ENCODE measurements around the gene RPS15A. TPM values are rescaled to one million over a fixed set of nuclear protein-coding genes. Genes with fewer than 3 reads are reported as not detected.

RPS15A gene
- total and polyA plus RNA-seq, 3 experiments from 2014 or later = 1,654 to 3,131 (median 1,749) TPM

DNA sequence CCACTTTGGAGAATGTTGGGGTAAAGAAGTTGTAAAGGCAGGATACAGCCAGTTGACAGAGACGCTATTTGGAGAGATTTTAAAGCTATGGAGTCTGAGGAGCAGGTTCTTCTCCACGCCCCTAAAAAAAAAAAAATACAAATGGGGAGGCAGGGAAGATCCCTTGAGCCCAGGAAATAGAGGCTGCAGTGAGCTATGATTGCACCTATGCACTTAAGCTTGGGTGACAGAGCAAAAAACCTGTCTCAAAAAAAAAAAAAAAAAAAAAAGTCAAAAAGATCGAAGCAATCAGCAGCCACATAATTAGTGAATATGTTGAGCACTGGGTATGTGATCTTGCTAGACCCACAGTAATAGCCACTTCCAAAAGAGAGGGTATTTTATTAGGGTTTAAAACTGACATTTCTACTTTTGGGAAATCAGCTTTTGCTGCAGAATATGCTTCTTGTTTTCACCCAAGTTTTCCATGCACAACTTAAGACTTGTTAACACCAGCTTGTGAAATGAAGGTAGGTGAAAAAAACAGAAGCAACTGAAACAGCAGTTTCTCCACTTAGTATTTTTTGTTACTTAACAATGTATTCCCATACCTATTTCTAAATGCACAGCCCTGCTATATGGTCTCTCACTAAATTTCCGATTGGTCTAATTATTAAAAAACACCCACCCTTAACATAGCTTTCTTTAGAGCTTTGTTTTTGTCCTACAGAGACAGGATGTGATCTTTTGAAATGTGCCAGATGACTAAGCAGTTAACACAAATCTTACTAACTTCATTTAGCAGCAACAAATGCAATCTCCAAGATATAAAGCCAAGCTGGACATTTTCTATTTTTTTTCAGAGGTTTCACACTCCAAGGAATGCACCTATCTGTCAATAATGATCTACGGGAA, 13.7 kb upstream of the RPS15A start:
- H3K9me3 ChIP-seq (ENCODE audit: low read length) = no peaks in the 10 kb centered on the region
- H3K4me1 ChIP-seq (ENCODE audit: insufficient read depth, low read length) = peaks cover 45% of the 10 kb centered on the region
- peak overlapping the region in 4 of 7 donors; percentile 26 to 56 (median 51) for H3K4me3 Mint-ChIP-seq
- H3K27me3 ChIP-seq (ENCODE audit: insufficient read depth, low read length, poor library complexity, severe bottlenecking) = no peaks in the 10 kb centered on the region
- H3K9me3 Mint-ChIP-seq = no peaks in the 10 kb centered on the region
- peaks cover 8% of the 10 kb centered on the region for H3K36me3 ChIP-seq (ENCODE audit: insufficient read depth, low read length)
- POLR2A ChIA-PET = interaction anchor here (0.6 to 6.3 kb wide), 4 partner anchors 14 to 132 kb away, joined by 5 to 118 read pairs (median 7); partner anchors contain the start of gene RPS15A
- H3K36me3 Mint-ChIP-seq = peaks cover 0 to 39% (median 6%) of the 10 kb centered on the region in 3 donors
- peak overlapping the region in 7 of 8 donors; percentile 51 to 92 (median 80) for H3K27ac Mint-ChIP-seq
- peaks cover 35 to 60% (median 44%) of the 10 kb centered on the region in 3 donors for H3K4me1 Mint-ChIP-seq
- H3K27ac ChIP-seq (ENCODE audit: low read depth, low read length) = peak overlapping the region; percentile 26
- CTCF ChIA-PET = interaction anchor here (1.1 to 3.5 kb wide), 2 partner anchors 12 to 14 kb away, joined by 3 to 37 read pairs; partner anchors contain the start of gene RPS15A
- peaks cover 0 to 2% of the 10 kb centered on the region in 2 donors for H3K27me3 Mint-ChIP-seq
- H3K4me3 ChIP-seq (ENCODE audit: low read length) = no peak overlapping the region
- DNase-seq = no peak

GRCh38 chr16:18802767-18803343, 12.7 kb upstream of the RPS15A start:
- Mint-ChIP-seq H3K4me1 (peaks cover 39 to 69% (median 54%) of the 10 kb centered on the region in 3 donors), H3K36me3 (peaks cover 0 to 38% (median 1%) of the 10 kb centered on the region in 3 donors), H3K27me3 (peaks cover 0 to 2% of the 10 kb centered on the region in 2 donors), H3K27ac (peak overlapping the region in 6 of 8 donors; percentile 28 to 83 (median 60)), H3K4me3 (peak overlapping the region in 6 of 7 donors; percentile 48 to 98 (median 92)), H3K9me3 (no peaks in the 10 kb centered on the region)
- H3K9me3 ChIP-seq (ENCODE audit: low read length) = no peaks in the 10 kb centered on the region
- no peak overlapping the region for H3K27ac ChIP-seq (ENCODE audit: low read depth, low read length)
- no peak overlapping the region for H3K4me3 ChIP-seq (ENCODE audit: low read length)
- peaks cover 7% of the 10 kb centered on the region for H3K36me3 ChIP-seq (ENCODE audit: insufficient read depth, low read length)
- peaks cover 45% of the 10 kb centered on the region for H3K4me1 ChIP-seq (ENCODE audit: insufficient read depth, low read length)
- ChIA-PET CTCF (interaction anchor here (0.9 to 3.5 kb wide), 7 partner anchors 11 to 266 kb away, joined by 3 to 37 read pairs (median 9); partner anchors contain the start of genes RPS15A and SMG1), POLR2A (interaction anchor here (0.8 to 6.3 kb wide), 2 partner anchors 13 to 133 kb away, joined by 9 to 118 read pairs; partner anchors contain the start of gene RPS15A)
- no peak for DNase-seq
- no peaks in the 10 kb centered on the region for H3K27me3 ChIP-seq (ENCODE audit: insufficient read depth, low read length, poor library complexity, severe bottlenecking)

DNA sequence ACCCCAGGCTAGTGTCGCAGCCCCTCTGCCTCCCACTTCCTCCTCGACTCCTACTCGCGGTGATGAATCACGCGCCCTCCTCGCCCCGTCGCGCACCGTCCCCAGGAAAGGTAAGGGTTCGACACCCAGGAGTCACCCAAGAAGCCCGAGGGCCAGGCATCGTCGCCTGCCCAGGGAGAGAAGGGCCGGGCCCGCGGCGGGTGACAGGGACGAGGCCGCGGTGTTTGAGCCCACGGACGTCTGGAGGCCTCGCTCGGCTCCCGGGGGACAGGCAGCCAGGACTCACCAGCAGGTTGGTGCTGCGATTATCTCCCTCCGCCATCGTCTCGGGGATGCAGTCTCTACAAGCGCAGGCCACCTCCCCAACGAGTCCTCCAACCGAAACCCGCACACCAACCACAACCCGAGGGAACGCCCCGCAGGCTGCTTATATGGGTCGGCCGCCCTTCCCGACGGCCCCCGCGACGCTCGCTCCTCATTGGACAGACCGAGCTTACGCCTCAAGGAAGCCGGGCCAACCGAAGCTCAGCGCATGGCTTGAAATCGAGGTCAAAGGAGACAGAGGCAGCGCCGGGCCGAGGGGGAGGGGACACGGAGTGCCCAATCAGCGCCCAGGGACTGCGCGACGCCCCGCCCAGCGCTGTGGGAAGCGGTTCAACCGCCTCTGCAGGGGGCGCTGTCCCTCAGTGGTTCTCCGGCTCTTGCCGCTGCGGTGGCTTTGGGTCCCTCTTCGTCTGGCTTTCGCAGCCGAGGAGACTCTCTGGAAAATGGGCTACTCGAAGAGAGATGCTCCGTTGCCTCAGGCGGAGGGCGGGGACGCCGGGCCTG, 11.2 kb upstream of the RPS15A start, which contains the start of gene ARL6IP1:
ARL6IP1 (minus strand) TSS at position 405 of the 828 bp plus-strand sequence; CDS start at position 322, 83 bp downstream.
- Histone ChIP-seq H3K4me1 (ENCODE audit: insufficient read depth, low read length) (peaks cover 45% of the 10 kb centered on the region), H3K27me3 (ENCODE audit: insufficient read depth, low read length, poor library complexity, severe bottlenecking) (no peaks in the 10 kb centered on the region), H3K4me3 (ENCODE audit: low read length) (peak within 1 kb of the TSS; percentile 82), H3K9me3 (ENCODE audit: low read length) (no peaks in the 10 kb centered on the region), H3K36me3 (ENCODE audit: insufficient read depth, low read length) (peaks cover 4% of the 10 kb centered on the region), H3K27ac (ENCODE audit: low read depth, low read length) (peak within 1 kb of the TSS; percentile 92)
- Mint-ChIP-seq H3K9me3 (no peaks in the 10 kb centered on the region), H3K27ac (peak within 1 kb of the TSS; percentile 87 to 99 (median 96)), H3K4me3 (peak within 1 kb of the TSS; percentile 88 to 98 (median 95)), H3K36me3 (peaks cover 0 to 37% (median 4%) of the 10 kb centered on the region in 3 donors), H3K4me1 (peaks cover 43 to 77% (median 63%) of the 10 kb centered on the region in 3 donors), H3K27me3 (peaks cover 0 to 2% of the 10 kb centered on the region in 2 donors)
- ChIA-PET POLR2A (interaction anchor here (0.6 to 6.3 kb wide), 6 partner anchors 10 to 754 kb away, joined by 3 to 118 read pairs (median 4); partner anchors contain the start of genes COQ7, RPS15A, SMG1 and VPS35L), CTCF (interaction anchor here (0.6 to 3.5 kb wide), 28 partner anchors 8 to 723 kb away, joined by 3 to 37 read pairs (median 5); partner anchors contain the start of genes CCP110, RPS15A and SMG1)
- DNase-seq = peak; percentile 97 to 100 (median 99)

- no peaks in the 10 kb centered on the region for H3K27me3 ChIP-seq (ENCODE audit: insufficient read depth, low read length, poor library complexity, severe bottlenecking)
- H3K9me3 ChIP-seq (ENCODE audit: low read length) = no peaks in the 10 kb centered on the region
- Mint-ChIP-seq H3K27me3 (peaks cover 0 to 2% of the 10 kb centered on the region in 2 donors), H3K4me1 (peaks cover 44 to 76% (median 66%) of the 10 kb centered on the region in 3 donors), H3K4me3 (peak overlapping the region; percentile 88 to 98 (median 95)), H3K9me3 (no peaks in the 10 kb centered on the region), H3K27ac (peak overlapping the region; percentile 87 to 99 (median 96)), H3K36me3 (peaks cover 0 to 38% (median 7%) of the 10 kb centered on the region in 3 donors)
- no peak for DNase-seq
- peaks cover 5% of the 10 kb centered on the region for H3K36me3 ChIP-seq (ENCODE audit: insufficient read depth, low read length)
- peak overlapping the region; percentile 92 for H3K27ac ChIP-seq (ENCODE audit: low read depth, low read length)
- H3K4me3 ChIP-seq (ENCODE audit: low read length) = peak overlapping the region; percentile 66
- ChIA-PET CTCF (interaction anchor here (0.6 to 2.4 kb wide), 9 partner anchors 9 to 317 kb away, joined by 3 to 37 read pairs (median 9); partner anchors contain the start of genes RPS15A and SMG1), POLR2A (interaction anchor here (2.2 to 6.3 kb wide), 2 partner anchors 11 to 125 kb away, joined by 11 to 118 read pairs; partner anchors contain the start of genes RPS15A and SMG1)
- peaks cover 45% of the 10 kb centered on the region for H3K4me1 ChIP-seq (ENCODE audit: insufficient read depth, low read length)
Observed at GRCh38 chr16:18800775-18801144, 10.6 kb upstream of the RPS15A start.

- peak overlapping the region; percentile 92 for H3K27ac ChIP-seq (ENCODE audit: low read depth, low read length)
- peaks cover 0 to 42% (median 7%) of the 10 kb centered on the region in 3 donors for H3K36me3 Mint-ChIP-seq
- peaks cover 10% of the 10 kb centered on the region for H3K36me3 ChIP-seq (ENCODE audit: insufficient read depth, low read length)
Observed at GRCh38 chr16:18800293-18800692, 10.2 kb upstream of the RPS15A start.

GRCh38 chr16:18799500-18799899, 9.4 kb upstream of the RPS15A start:
- peak overlapping the region; percentile 66 for H3K4me3 ChIP-seq (ENCODE audit: low read length)
- H3K4me3 Mint-ChIP-seq = peak overlapping the region; percentile 88 to 98 (median 95)
- POLR2A ChIA-PET = interaction anchor here (6.3 kb wide), 1 partner anchor 10 kb away, joined by 118 read pairs; the partner anchor contains the start of gene RPS15A
- peaks cover 0 to 2% of the 10 kb centered on the region in 2 donors for H3K27me3 Mint-ChIP-seq
- no peaks in the 10 kb centered on the region for H3K9me3 ChIP-seq (ENCODE audit: low read length)
- no peaks in the 10 kb centered on the region for H3K27me3 ChIP-seq (ENCODE audit: insufficient read depth, low read length, poor library complexity, severe bottlenecking)
- CTCF ChIA-PET = no interaction called here
- no peaks in the 10 kb centered on the region for H3K9me3 Mint-ChIP-seq
- H3K36me3 ChIP-seq (ENCODE audit: insufficient read depth, low read length) = peaks cover 10% of the 10 kb centered on the region
- peaks cover 0 to 46% (median 7%) of the 10 kb centered on the region in 3 donors for H3K36me3 Mint-ChIP-seq
- peaks cover 43% of the 10 kb centered on the region for H3K4me1 ChIP-seq (ENCODE audit: insufficient read depth, low read length)
- peaks cover 44 to 68% (median 66%) of the 10 kb centered on the region in 3 donors for H3K4me1 Mint-ChIP-seq
- peak overlapping the region; percentile 92 for H3K27ac ChIP-seq (ENCODE audit: low read depth, low read length)
- peak overlapping the region; percentile 68 to 99 (median 94) for H3K27ac Mint-ChIP-seq
- no peak for DNase-seq

More at GRCh38 chr16:18800293-18800692, 10.2 kb upstream of the RPS15A start:
- POLR2A ChIA-PET = interaction anchor here (2.2 to 6.3 kb wide), 2 partner anchors 10 to 125 kb away, joined by 11 to 118 read pairs; partner anchors contain the start of genes RPS15A and SMG1
- DNase-seq = no peak
- Histone ChIP-seq H3K9me3 (ENCODE audit: low read length) (no peaks in the 10 kb centered on the region), H3K4me1 (ENCODE audit: insufficient read depth, low read length) (peaks cover 45% of the 10 kb centered on the region), H3K4me3 (ENCODE audit: low read length) (peak overlapping the region; percentile 66), H3K27me3 (ENCODE audit: insufficient read depth, low read length, poor library complexity, severe bottlenecking) (no peaks in the 10 kb centered on the region)
- H3K9me3 Mint-ChIP-seq = no peaks in the 10 kb centered on the region
- H3K27me3 Mint-ChIP-seq = peaks cover 0 to 2% of the 10 kb centered on the region in 2 donors
- peak overlapping the region; percentile 88 to 98 (median 95) for H3K4me3 Mint-ChIP-seq
- CTCF ChIA-PET = interaction anchor here (1.3 kb wide), 1 partner anchor 42 kb away, joined by 3 read pairs; no protein-coding TSS in a partner anchor
- peaks cover 44 to 76% (median 66%) of the 10 kb centered on the region in 3 donors for H3K4me1 Mint-ChIP-seq
- peak overlapping the region; percentile 87 to 99 (median 96) for H3K27ac Mint-ChIP-seq
